Measurements from ENCODE around the gene TMEM94. TPM values are rescaled to one million over a fixed set of nuclear protein-coding genes. Genes with fewer than 3 reads are reported as not detected.
"Not testable (repeated sequence)": the region's sequence is repeated elsewhere in the genome, so short reads cannot be mapped to it uniquely, and the experiment has no call there.

The TMEM94 gene
- total RNA-seq: 21.6 TPM

GRCh38 chr17:75456417-75457046 lies at the start of gene TMEM94:
Gene TMEM94, plus strand, starts transcription at chr17:75456635. Its CDS starts 15,271 bp downstream, at chr17:75471906.
- DNase-seq: peak; percentile 98

- no peak for DNase-seq
Observed at GRCh38 chr17:75407655-75408352, 48.6 kb upstream of the TMEM94 start.

- DNase-seq: no peak
Observed at GRCh38 chr17:75410141-75410540, 46.3 kb upstream of the TMEM94 start.

DNA sequence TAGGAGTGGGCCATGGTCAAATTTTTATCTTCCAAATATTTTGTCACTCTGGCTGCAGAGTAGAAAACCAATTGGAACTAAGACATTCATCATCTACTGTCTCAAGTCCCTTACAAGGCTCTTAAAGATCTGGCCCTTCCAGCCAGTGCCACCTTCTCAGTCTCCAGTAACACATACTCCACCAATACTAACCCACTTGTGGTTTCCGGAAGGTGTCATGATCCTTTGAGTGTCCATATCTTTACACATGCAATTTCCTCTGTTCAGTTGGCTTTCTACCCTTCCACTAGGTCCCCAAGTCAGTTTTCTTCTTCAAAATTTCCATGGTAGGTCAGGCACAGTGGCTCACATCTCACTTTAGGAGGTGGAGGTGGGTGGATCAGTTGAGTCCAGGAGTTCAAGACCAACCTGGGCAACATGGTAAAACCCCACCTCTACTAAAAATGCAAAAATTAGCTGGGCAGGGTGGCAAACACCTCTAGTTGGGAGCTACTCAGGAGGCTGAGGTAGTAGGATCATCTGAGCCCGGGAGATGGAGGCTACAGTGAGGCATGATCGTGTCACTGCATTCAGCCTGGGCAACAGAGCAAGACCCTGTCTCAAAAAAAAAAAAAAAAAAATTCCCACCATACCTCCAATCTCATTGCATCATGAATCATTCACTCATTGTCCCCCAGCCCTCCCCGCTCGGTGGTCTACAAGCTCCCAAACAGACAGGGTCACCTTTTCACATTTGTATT lies 44.9 kb upstream of the TMEM94 start:
- DNase-seq: no peak

GRCh38 chr17:75412455-75413317 lies 43.7 kb upstream of the TMEM94 start:
- peak; percentile 43 for DNase-seq

GRCh38 chr17:75414488-75414887 lies 41.9 kb upstream of the TMEM94 start:
- no peak for DNase-seq

DNA sequence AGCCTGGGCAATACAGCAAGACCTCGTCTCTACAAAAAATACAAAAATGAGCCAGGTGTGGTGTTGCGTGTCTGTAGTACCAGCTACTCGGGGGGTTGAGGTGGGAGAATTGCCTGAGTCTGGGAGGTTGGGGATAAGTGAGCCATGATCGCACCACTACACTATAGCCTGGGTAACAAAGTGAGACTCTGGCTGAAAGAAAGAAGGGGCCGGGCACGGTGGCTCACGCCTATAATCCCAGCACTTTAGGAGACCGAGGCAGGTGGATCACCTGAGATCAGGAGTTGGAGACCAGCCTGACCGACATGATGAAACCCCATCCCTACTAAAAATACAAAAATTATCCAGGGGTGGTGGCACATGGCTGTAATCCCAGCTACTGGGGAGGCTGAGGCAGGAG lies 40.4 kb upstream of the TMEM94 start:
- no peak for DNase-seq

DNA sequence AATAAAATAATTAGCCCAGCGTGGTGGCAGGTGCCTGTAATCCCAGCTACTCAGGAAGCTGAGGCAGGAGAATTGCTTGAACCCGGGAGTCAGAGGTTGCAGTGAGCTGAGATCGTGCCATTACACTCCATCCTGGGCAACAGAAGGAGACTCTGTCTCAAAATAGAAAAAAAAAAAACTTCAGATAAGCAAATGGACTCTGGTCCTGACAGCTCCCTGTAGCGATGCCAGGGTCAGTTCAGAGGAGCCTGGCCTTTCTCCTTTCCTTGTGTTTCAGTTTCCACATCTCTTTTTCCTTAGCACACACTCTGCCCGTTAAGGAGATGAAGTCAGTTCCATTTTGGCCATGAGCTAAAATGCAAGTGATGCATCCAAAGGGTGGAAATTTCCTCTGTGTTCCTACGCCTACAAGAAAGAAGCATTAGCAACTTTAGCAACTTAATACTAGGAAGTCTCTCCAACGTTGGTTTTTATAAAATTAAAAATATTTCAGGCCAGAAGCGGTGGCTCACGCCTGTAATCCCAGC lies 39.3 kb upstream of the TMEM94 start:
- DNase-seq: no peak

- no peak for DNase-seq
Observed at GRCh38 chr17:75418531-75418930, 37.9 kb upstream of the TMEM94 start.

DNA sequence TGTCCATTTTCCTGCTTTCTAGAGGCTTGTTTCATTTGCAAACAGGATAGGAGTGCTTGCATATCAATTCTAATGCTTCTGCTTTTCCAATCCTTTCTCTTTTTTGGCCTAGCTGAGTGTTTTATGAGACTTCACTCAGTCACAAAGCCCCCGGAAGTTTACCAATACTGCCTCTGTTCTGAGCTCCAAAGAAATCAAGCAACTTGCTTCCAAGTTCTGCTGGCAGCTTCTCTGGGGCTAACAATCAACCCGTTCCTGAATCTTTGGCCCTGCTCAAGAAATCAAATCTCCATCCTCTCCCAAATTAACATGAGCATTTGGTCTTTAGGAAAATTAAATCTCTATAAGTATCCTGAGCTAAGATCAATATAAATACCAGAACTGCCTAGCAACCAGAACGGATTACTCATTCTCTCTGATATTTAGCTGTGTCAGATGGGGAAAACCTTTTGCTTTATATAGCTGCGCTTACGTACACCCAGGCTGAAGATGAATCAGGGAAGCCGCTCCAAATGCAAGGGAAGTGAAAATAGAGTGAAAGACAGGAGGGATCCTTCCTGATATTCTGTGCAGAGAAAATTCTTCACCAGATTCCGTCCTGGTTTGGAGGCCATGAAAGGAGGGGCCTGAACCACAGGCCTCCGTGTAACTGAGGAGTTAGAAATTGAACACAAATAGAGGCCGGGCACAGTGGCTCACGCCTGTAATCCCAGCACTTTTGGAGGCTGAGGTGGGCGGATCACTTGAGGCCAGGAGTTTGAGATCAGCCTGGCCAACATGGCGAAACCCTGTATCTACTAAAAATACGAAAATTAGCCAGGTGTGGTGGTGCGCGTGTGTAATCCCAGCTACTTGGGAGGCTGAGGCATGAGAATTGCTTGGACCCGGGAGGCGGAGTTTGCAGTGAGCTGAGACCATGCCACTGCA lies 27.6 kb upstream of the TMEM94 start:
- peak; percentile 30 for DNase-seq

- no peak for DNase-seq
Observed at GRCh38 chr17:75430159-75430974, 26.1 kb upstream of the TMEM94 start.

GRCh38 chr17:75433218-75433783 lies 23.1 kb upstream of the TMEM94 start:
- DNase-seq: no peak

DNA sequence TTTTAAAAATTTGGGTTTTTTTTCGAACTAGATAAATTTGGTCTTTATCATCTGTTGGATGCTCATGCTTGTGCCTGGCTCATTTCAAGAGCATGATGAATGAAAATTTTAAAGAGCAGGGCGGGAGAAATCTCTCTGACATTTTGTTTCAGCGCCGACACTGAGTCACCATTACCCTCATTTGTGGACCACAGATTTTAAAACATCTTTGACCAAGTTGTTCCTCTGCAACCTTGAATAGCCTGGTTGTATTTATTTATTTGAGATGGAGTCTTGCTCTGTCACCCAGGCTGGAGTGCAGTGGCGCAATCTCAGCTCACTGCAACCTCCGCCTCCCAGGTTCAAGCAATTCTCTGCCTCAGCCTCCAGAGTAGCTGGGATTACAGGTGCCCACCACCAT lies 22.0 kb upstream of the TMEM94 start:
- DNase-seq: not testable (repeated sequence)

- DNase-seq: not testable (repeated sequence)
Observed at GRCh38 chr17:75437404-75437803, 19.0 kb upstream of the TMEM94 start.

- no peak for DNase-seq
Observed at GRCh38 chr17:75439287-75439686, 17.1 kb upstream of the TMEM94 start.

GRCh38 chr17:75440738-75441448 lies 15.5 kb upstream of the TMEM94 start:
- DNase-seq: peak; percentile 17

DNA sequence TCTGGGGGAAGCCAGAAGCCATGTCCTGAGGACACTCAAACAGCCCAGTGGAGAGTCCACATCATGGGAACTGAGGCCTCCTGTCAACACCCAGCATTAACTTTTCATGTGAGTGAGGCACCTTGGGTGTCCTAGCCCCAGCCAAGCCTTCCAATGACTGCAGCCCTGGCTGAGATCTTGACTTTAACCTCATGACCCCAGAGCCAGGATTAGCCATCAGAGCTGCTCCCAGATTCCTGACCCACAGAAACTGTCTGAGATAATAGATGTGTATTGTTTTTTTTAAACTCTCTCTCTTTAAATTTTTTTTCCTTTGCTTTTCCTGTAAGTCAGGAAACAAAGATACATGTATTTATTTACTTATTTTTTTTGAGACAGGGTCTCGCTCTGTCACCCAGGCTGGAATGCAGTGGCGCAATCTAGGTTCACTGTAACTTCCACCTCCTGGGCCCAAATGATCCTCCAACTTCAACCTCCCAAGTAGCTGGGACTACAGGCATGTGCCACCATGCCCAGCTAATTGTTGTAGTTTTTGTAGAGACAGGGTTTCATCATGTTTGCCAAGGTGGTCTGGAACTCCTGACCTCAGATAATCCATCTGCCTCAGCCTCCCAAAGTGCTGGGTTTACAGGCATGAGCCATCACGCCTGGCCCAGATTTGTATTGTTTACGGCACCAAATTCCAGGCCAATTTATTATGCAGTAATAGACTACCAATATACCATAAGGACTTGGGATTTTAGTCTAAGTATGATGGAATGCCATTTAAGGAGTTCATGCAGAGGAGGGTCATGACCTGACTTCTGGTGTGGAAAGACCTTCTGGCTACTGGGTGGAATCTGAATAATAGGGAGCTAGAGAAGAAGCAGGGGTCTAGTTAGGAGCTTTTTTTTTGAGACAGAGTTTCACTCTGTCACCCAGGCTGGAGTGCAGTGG lies 14.0 kb upstream of the TMEM94 start:
- no peak for DNase-seq

DNA sequence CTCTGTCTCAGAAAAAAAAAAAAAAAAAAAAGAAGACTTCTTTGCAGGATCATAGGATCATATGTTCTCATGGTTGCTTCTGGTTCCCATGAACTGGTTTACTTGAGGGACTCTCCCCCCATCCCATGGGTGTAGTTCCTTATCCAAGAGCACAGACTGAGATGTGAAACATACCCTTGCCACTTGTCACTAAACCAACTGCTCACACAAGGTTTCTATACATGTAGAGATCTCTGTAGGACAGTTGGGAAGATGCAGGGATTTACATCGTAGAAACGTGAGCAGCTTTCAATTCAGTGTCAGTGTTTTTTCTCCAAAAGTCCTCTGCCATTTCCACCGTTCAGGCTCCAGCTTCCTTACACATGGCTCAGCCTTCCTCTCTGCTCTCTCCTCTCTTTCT lies 11.1 kb upstream of the TMEM94 start:
- DNase-seq: no peak
